GM12878 (cell line): ENCODE measurements around the gene OR51A7. TPM values are rescaled to one million over a fixed set of nuclear protein-coding genes. Genes with fewer than 3 reads are reported as not detected.

Experiments
- ASH2L ChIP-seq: fragments of 300-600, 200-600 bp; sonication (generic); IDR thresholded peaks from 2 replicates; pipeline ENCODE4 v1.6.1; 2017; ENCODE audit warnings: low read depth, mild to moderate bottlenecking, borderline replicate concordance
- CREB1 ChIP-seq: IDR thresholded peaks from 2 replicates; pipeline ENCODE4 v1.6.1; 2012; ENCODE audit warnings: low read depth, mild to moderate bottlenecking, inconsistent platforms
- ESRRA ChIP-seq: IDR thresholded peaks from 2 replicates; pipeline ENCODE4 v1.6.1; 2012; ENCODE audit warnings: mild to moderate bottlenecking, low read length, improper control_type of control experiment
- HDAC2 ChIP-seq: fragments of 200-600 bp; sonication (generic); IDR thresholded peaks from 2 replicates; pipeline ENCODE4 v1.6.1; 2017
- HDGF ChIP-seq: fragments of 450-650 bp; IDR thresholded peaks from 2 replicates; pipeline ENCODE4 v1.6.1; 2016; ENCODE audit warnings: antibody characterized with exemption
- IKZF2 ChIP-seq, 2 experiments: fragments of 450-650 bp; IDR thresholded peaks; 2 replicates each; pipeline ENCODE4 v1.6.1; 2017; ENCODE audit warnings: mild to moderate bottlenecking in 2 of 2, moderate library complexity in 2 of 2
- JUND ChIP-seq: IDR thresholded peaks from 2 replicates; pipeline ENCODE4 v1.6.1; 2012; ENCODE audit warnings: low read depth, mild to moderate bottlenecking, low read length, improper control_type of control experiment, moderate library complexity
- NFYB ChIP-seq: IDR thresholded peaks from 2 replicates; pipeline ENCODE4 v1.6.1; 2011; ENCODE audit warnings: low read depth, mild to moderate bottlenecking, low read length, improper control_type of control experiment, moderate library complexity; ENCODE audit not compliant: insufficient read depth
- SMAD5 ChIP-seq: IDR thresholded peaks from 2 replicates; pipeline ENCODE4 v1.6.1; 2016; ENCODE audit warnings: antibody characterized with exemption, low read depth
- ZNF274 ChIP-seq: IDR thresholded peaks from one replicate; pipeline ENCODE4 v1.8.0; 2011; ENCODE audit not compliant: insufficient read length, insufficient read depth
- ZNF384 ChIP-seq: IDR thresholded peaks from 2 replicates; pipeline ENCODE4 v1.6.1; 2012; ENCODE audit warnings: low read depth, mild to moderate bottlenecking, low read length, improper control_type of control experiment, borderline replicate concordance
- polyA plus RNA-seq, 11 experiments: library from polyadenylated mRNA; depleted of rRNA in 4 of 11; unstranded in 6 of 11; stranded (reverse) in 5 of 11; fragments of >200 nt; fragmentation: Nextera tagmentation in 4 of 11; fragmentation: Illumina TruSeq in 1 of 11; extraction: Ambion mirVana in 4 of 11; extraction: Trizol in 1 of 11; gene quantifications; 1 replicate in 1 of 11; 2 replicates in 10 of 11; pipeline versions ENCODE4 v1.2.1 to v1.2.3, GENCODE V29; 2011 to 2016; ENCODE audit warnings: inconsistent platforms in 2 of 11, missing spikeins in 2 of 11, low read depth in 1 of 11
- total RNA-seq, 4 experiments: library from RNA; depleted of rRNA in 3 of 4; stranded (reverse); fragments of >200 nt in 3 of 4; fragmentation: Illumina TruSeq in 1 of 4; extraction: Trizol in 1 of 4; gene quantifications; 2 replicates each; pipeline versions ENCODE4 v1.2.1 to v1.2.3, GENCODE V29; 2013 to 2021
- TF ChIP-seq, protein P1 (sequence below): fragments of 450-650 bp; formaldehyde crosslinking; IDR thresholded peaks from 2 replicates; pipeline ENCODE4 v1.5.0; 2022; ENCODE audit warnings: mild to moderate bottlenecking, missing genetic modification characterization
- TF ChIP-seq, protein P2 (sequence below): fragments of 450-650 bp; IDR thresholded peaks from 2 replicates; pipeline ENCODE4 v1.6.1; 2017; ENCODE audit warnings: mild to moderate bottlenecking
- TF ChIP-seq, protein P3 (sequence below): IDR thresholded peaks from 2 replicates; pipeline ENCODE4 v1.6.1; 2012; ENCODE audit warnings: mild to moderate bottlenecking, low read depth, low read length
- TF ChIP-seq, protein P4 (sequence below): IDR thresholded peaks from 2 replicates; pipeline ENCODE4 v1.6.1; 2011; ENCODE audit warnings: borderline replicate concordance, low read depth, mild to moderate bottlenecking, moderate library complexity, low read length; ENCODE audit not compliant: insufficient read depth, poor library complexity, severe bottlenecking
- TF ChIP-seq, protein P5 (sequence below): fragments of 450-650 bp; IDR thresholded peaks from 2 replicates; pipeline ENCODE4 v1.6.1; 2018; ENCODE audit warnings: borderline replicate concordance, mild to moderate bottlenecking; ENCODE audit not compliant: partially characterized antibody

OR51A7 gene
- total and polyA plus RNA-seq, 10 of the 15 experiments (the other 5 are each of a cell fraction or from before 2014, with no cell fraction given): not detected

DNA sequence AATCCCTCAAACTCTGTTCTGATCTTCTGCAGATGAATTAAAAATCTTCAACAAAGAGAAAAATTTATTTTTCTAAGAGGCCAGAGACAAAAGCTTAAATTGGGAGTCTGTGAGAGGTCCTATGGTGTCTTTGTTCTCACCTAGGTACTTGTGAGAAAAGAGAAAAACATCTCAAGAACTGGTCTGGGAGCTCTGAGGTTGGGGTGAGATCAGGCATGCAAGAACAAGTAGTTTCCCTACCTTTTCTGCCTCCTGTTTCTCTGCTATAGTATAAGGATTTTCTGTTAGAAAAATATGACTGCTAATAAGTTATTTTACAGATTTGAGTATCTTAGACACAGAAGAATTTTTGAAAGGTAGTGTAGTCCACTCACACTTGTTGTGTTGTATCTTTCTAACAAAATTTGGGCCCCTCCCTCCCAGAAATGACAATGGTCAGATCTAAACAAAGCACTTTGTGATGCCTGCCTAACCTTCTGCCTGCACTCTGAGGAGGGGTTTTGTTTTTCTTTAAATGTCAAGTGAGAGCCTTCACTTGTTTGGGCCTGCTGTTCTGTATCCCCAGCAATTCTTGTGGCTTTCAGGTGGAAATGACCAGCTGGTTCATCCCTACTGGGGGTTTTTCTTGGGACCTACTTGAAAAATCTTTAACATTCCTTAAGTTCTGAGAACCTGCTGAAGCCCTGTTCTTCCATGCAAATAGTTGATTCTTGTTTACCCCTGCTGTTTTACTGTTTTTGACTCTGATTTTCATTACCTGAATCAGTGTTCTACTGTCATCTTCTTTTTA is 40.9 kb upstream of the OR51A7 start (continued):
- TF ChIP-seq, protein P1, sequence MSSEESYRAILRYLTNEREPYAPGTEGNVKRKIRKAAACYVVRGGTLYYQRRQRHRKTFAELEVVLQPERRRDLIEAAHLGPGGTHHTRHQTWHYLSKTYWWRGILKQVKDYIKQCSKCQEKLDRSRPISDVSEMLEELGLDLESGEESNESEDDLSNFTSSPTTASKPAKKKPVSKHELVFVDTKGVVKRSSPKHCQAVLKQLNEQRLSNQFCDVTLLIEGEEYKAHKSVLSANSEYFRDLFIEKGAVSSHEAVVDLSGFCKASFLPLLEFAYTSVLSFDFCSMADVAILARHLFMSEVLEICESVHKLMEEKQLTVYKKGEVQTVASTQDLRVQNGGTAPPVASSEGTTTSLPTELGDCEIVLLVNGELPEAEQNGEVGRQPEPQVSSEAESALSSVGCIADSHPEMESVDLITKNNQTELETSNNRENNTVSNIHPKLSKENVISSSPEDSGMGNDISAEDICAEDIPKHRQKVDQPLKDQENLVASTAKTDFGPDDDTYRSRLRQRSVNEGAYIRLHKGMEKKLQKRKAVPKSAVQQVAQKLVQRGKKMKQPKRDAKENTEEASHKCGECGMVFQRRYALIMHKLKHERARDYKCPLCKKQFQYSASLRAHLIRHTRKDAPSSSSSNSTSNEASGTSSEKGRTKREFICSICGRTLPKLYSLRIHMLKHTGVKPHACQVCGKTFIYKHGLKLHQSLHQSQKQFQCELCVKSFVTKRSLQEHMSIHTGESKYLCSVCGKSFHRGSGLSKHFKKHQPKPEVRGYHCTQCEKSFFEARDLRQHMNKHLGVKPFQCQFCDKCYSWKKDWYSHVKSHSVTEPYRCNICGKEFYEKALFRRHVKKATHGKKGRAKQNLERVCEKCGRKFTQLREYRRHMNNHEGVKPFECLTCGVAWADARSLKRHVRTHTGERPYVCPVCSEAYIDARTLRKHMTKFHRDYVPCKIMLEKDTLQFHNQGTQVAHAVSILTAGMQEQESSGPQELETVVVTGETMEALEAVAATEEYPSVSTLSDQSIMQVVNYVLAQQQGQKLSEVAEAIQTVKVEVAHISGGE (CRISPR knock-in tag): no peak
- TF ChIP-seq, protein P2, sequence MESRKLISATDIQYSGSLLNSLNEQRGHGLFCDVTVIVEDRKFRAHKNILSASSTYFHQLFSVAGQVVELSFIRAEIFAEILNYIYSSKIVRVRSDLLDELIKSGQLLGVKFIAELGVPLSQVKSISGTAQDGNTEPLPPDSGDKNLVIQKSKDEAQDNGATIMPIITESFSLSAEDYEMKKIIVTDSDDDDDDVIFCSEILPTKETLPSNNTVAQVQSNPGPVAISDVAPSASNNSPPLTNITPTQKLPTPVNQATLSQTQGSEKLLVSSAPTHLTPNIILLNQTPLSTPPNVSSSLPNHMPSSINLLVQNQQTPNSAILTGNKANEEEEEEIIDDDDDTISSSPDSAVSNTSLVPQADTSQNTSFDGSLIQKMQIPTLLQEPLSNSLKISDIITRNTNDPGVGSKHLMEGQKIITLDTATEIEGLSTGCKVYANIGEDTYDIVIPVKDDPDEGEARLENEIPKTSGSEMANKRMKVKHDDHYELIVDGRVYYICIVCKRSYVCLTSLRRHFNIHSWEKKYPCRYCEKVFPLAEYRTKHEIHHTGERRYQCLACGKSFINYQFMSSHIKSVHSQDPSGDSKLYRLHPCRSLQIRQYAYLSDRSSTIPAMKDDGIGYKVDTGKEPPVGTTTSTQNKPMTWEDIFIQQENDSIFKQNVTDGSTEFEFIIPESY: no peak
- TF ChIP-seq NFYB: no peak
- TF ChIP-seq, protein P3, sequence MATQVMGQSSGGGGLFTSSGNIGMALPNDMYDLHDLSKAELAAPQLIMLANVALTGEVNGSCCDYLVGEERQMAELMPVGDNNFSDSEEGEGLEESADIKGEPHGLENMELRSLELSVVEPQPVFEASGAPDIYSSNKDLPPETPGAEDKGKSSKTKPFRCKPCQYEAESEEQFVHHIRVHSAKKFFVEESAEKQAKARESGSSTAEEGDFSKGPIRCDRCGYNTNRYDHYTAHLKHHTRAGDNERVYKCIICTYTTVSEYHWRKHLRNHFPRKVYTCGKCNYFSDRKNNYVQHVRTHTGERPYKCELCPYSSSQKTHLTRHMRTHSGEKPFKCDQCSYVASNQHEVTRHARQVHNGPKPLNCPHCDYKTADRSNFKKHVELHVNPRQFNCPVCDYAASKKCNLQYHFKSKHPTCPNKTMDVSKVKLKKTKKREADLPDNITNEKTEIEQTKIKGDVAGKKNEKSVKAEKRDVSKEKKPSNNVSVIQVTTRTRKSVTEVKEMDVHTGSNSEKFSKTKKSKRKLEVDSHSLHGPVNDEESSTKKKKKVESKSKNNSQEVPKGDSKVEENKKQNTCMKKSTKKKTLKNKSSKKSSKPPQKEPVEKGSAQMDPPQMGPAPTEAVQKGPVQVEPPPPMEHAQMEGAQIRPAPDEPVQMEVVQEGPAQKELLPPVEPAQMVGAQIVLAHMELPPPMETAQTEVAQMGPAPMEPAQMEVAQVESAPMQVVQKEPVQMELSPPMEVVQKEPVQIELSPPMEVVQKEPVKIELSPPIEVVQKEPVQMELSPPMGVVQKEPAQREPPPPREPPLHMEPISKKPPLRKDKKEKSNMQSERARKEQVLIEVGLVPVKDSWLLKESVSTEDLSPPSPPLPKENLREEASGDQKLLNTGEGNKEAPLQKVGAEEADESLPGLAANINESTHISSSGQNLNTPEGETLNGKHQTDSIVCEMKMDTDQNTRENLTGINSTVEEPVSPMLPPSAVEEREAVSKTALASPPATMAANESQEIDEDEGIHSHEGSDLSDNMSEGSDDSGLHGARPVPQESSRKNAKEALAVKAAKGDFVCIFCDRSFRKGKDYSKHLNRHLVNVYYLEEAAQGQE: no peak
- TF ChIP-seq, protein P4, sequence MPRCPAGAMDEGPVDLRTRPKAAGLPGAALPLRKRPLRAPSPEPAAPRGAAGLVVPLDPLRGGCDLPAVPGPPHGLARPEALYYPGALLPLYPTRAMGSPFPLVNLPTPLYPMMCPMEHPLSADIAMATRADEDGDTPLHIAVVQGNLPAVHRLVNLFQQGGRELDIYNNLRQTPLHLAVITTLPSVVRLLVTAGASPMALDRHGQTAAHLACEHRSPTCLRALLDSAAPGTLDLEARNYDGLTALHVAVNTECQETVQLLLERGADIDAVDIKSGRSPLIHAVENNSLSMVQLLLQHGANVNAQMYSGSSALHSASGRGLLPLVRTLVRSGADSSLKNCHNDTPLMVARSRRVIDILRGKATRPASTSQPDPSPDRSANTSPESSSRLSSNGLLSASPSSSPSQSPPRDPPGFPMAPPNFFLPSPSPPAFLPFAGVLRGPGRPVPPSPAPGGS: no peak
- TF ChIP-seq HDGF: no peak
- TF ChIP-seq IKZF2 (IDR thresholded peaks at IDR 0.05): no peak
- no peak for TF ChIP-seq ESRRA
- no peak for TF ChIP-seq ASH2L
- TF ChIP-seq HDAC2: no peak
- no peak for TF ChIP-seq ZNF384
- TF ChIP-seq, protein P5, sequence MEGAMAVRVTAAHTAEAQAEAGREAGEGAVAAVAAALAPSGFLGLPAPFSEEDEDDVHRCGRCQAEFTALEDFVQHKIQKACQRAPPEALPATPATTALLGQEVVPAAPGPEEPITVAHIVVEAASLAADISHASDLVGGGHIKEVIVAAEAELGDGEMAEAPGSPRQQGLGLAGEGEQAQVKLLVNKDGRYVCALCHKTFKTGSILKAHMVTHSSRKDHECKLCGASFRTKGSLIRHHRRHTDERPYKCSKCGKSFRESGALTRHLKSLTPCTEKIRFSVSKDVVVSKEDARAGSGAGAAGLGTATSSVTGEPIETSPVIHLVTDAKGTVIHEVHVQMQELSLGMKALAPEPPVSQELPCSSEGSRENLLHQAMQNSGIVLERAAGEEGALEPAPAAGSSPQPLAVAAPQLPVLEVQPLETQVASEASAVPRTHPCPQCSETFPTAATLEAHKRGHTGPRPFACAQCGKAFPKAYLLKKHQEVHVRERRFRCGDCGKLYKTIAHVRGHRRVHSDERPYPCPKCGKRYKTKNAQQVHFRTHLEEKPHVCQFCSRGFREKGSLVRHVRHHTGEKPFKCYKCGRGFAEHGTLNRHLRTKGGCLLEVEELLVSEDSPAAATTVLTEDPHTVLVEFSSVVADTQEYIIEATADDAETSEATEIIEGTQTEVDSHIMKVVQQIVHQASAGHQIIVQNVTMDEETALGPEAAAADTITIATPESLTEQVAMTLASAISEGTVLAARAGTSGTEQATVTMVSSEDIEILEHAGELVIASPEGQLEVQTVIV: no peak
- no peak for TF ChIP-seq SMAD5
- TF ChIP-seq JUND: no peak
- no peak for TF ChIP-seq ZNF274
- no peak for TF ChIP-seq CREB1
